ENCODE data around the gene MS4A10. TPM values are rescaled to one million over a fixed set of nuclear protein-coding genes. Genes with fewer than 3 reads are reported as not detected.

Gene MS4A10
- total RNA-seq, 1 donor from 2014 or later = not detected

GRCh38 chr11:60845338-60845737, 60.2 kb downstream of the MS4A10 start:
- no peak for DNase-seq (ENCODE audit: extremely low read depth, low read depth, low spot score)

DNA sequence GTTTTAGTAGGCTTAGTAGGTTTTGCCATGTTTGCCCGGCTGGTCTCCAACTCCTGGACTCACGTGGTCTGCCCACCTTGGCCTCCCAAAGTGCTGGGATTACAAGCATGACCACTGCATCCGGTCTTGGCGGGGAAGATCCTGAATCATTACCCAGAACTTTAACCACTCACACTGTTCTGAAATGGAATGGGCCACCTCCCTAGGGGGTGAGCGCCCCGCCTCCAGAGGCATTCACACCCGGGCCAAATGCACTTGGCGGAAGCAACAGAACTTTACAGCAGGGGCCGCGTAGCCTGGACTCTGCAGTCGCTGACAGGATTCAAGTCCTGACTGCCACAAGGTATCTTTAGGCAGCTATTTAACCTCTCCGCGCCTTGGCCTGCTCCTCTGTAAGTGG, 62.1 kb downstream of the MS4A10 start:
- DNase-seq (ENCODE audit: extremely low read depth, low read depth, low spot score) = no peak

DNA sequence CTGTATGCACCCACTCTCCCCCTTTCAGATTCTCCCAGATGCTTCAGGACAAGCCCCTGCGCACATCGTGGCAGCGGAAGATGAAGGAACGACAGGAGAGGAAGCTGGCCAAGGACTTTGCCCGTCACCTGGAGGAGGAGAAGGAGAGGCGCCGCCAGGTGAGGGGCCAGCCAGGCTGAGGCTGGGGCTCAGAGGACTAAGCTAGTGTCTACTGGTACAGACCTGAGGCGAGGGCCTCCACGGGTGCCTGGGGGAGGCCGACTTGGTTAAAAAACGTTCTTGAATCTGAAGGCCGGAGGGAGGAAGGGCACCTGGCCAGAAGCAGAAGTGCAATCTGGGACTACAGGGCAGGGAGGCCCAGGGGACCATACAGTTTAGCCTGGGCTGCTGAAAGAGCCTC, 62.8 kb downstream of the MS4A10 start:
- DNase-seq (ENCODE audit: extremely low read depth, low read depth, low spot score) = no peak

GRCh38 chr11:60848714-60849151, 63.6 kb downstream of the MS4A10 start:
- DNase-seq (ENCODE audit: extremely low read depth, low read depth, low spot score) = no peak

GRCh38 chr11:60849641-60850520, 64.7 kb downstream of the MS4A10 start:
- DNase-seq (ENCODE audit: extremely low read depth, low read depth, low spot score) = no peak

Other genes with a start within 250 kb of the MS4A10 start
- gene MS4A8, start 85.7 kb upstream of the MS4A10 start, total RNA-seq = not detected in 2 replicates
- gene MS4A18, start 60.6 kb upstream of the MS4A10 start, total RNA-seq = not detected in 2 replicates
- not detected in 2 replicates for gene MS4A15, start 28.5 kb upstream of the MS4A10 start, total RNA-seq
- 38.7 and 54.3 TPM in 2 replicates for gene CCDC86, start 56.8 kb downstream of the MS4A10 start, total RNA-seq
- gene PTGDR2, start 70.6 kb downstream of the MS4A10 start, total RNA-seq = not detected in 2 replicates
- gene ZP1, start 82.2 kb downstream of the MS4A10 start, total RNA-seq = not detected in 2 replicates
- 78.5 and 98.2 TPM in 2 replicates for gene PRPF19, start 121.3 kb downstream of the MS4A10 start, total RNA-seq
- 123 and 167 TPM in 2 replicates for gene TMEM109, start 128.8 kb downstream of the MS4A10 start, total RNA-seq
- gene TMEM132A, start 139.1 kb downstream of the MS4A10 start, total RNA-seq = 238 and 281 TPM in 2 replicates
- 8.8 and 21.5 TPM in 2 replicates for gene SLC15A3, start 166.8 kb downstream of the MS4A10 start, total RNA-seq
- 0.15 and 1.6 TPM in 2 replicates for gene CD6, start 186.3 kb downstream of the MS4A10 start, total RNA-seq